Right lobe of liver (tissue), 6 donors: ENCODE data around the gene DNAJC24. TPM values are rescaled to one million over a fixed set of nuclear protein-coding genes. Genes with fewer than 3 reads are reported as not detected.

Experiments
- ATAC-seq, 4 donors: fragments of 200-7000 bp; cut with Tn5 transposase; one replicate each; pipeline ENCODE4 v1.9.1; 2020; ENCODE audit warnings: mild to moderate bottlenecking in 4 of 4, moderate library complexity in 4 of 4
- DNase-seq, 3 donors: peaks; one replicate each; pipeline ENCODE4 v3.0.0-alpha.2; 2020
- H3K27ac ChIP-seq, 3 donors: fragments of 200-600 bp; one replicate each; pipeline ENCODE4 v1.8.0; 2022
- H3K27me3 ChIP-seq, 2 donors: fragments of 200-600 bp; one replicate each; pipeline ENCODE4 v1.8.0; 2022
- H3K36me3 ChIP-seq, 4 donors: fragments of 200-600 bp; sonication (generic) in 1 of 4; one replicate each; pipeline versions ENCODE4 v1.5.1 to v1.8.0; 2017 to 2022; ENCODE audit warnings: control low read depth in 1 of 4
- H3K4me1 ChIP-seq, 4 donors: fragments of 200-600 bp; sonication (generic) in 1 of 4; one replicate each; pipeline versions ENCODE4 v1.5.1 to v1.8.0; 2017 to 2022; ENCODE audit warnings: control low read depth in 1 of 4
- H3K4me3 ChIP-seq, 3 donors: fragments of 200-600 bp; one replicate each; pipeline ENCODE4 v1.8.0; 2022
- H3K9me3 ChIP-seq, 4 donors: fragments of 200-600 bp; sonication (generic) in 1 of 4; one replicate each; pipeline versions ENCODE4 v1.5.1 to v1.8.0; 2017 to 2022; ENCODE audit warnings: control low read depth in 1 of 4
- CTCF ChIP-seq, 4 donors: fragments of 200-600 bp in 3 of 4; fragments of 450-650 bp in 1 of 4; IDR thresholded peaks; one replicate each; pipeline versions ENCODE4 v1.5.1 to v1.8.0; 2016 to 2022; ENCODE audit warnings: antibody characterized with exemption in 4 of 4, mild to moderate bottlenecking in 2 of 4
- POLR2A ChIP-seq: fragments of 450-650 bp; IDR thresholded peaks from one replicate; pipeline ENCODE4 v1.6.1; 2017; ENCODE audit warnings: antibody characterized with exemption, mild to moderate bottlenecking
- WGBS: methylation state at CpG from one replicate; pipeline ENCODE4 v1.1.6; 2018; ENCODE audit warnings: low coverage, low lambda C conversion rate; ENCODE audit not compliant: insufficient coverage; ENCODE audit errors: missing lambda C conversion rate; 5-methylcytosine and 5-hydroxymethylcytosine counted together
- intact Hi-C, 2 donors: fragments of 100-400 bp; cut with DNase I; formaldehyde crosslinking; loops; one replicate each; pipeline versions ENCODE4 v1.11.2 to v1.14.1; 2022
- total RNA-seq, 6 experiments: library from RNA; depleted of rRNA in 2 of 6; stranded (reverse); fragments of >200 nt in 2 of 6; fragmentation: NEBNext Ultra II Directional in 3 of 6; extraction: Animal tissue kit (Norgen Biotek cat#: 25700) in 3 of 6; gene quantifications; one replicate each; pipeline versions ENCODE4 v1.1.0 to v1.2.4, GENCODE V29; 2016 to 2023
- donor health status: DM: no; HTN: yes; CAD: no.
- donor health status: DM: no; HTN: no; CAD: no.
- donor health status: DM: no; HTN: no; CAD: no.
- donor health status: DM: no; HTN: yes; CAD: no.
- donor health status: DM: no; HTN: yes; CAD: no.

Gene DNAJC24
- total RNA-seq, 6 experiments from 2014 or later: 3.9 to 12.4 (median 7.2) TPM

GRCh38 chr11:31366795-31367194 is 2.9 kb upstream of the DNAJC24 start:
- Histone ChIP-seq H3K27me3 (peaks cover 0 to 4% of the 10 kb centered on the region in 2 donors), H3K9me3 (no peaks in the 10 kb centered on the region), H3K36me3 (no peaks in the 10 kb centered on the region), H3K27ac (no peak overlapping the region), H3K4me1 (peaks cover 0 to 11% (median 0%) of the 10 kb centered on the region in 4 donors), H3K4me3 (no peak overlapping the region)
- 40% methylated on average over 4 of the region's 4 CpGs for WGBS
- TF ChIP-seq POLR2A: no peak
- no peak for TF ChIP-seq CTCF (IDR thresholded peaks at IDR 0.05)
- ATAC-seq: no peak
- no peak for DNase-seq
- intact Hi-C loops: no loop called here

- no peak for TF ChIP-seq POLR2A
- no peak for TF ChIP-seq CTCF (IDR thresholded peaks at IDR 0.05)
- H3K9me3 ChIP-seq: no peaks in the 10 kb centered on the region
- H3K27me3 ChIP-seq: no peaks in the 10 kb centered on the region
- DNase-seq (no peak), ATAC-seq (no peak)
- intact Hi-C loops: no loop called here
- no peaks in the 10 kb centered on the region for H3K4me1 ChIP-seq
- H3K27ac ChIP-seq: no peak overlapping the region
- H3K4me3 ChIP-seq: no peak overlapping the region
- WGBS: 91% methylated on average over 5 of the region's 5 CpGs
- no peaks in the 10 kb centered on the region for H3K36me3 ChIP-seq
Observed at GRCh38 chr11:31375879-31376278, 6.2 kb downstream of the DNAJC24 start.

GRCh38 chr11:31383116-31383515 is 13.5 kb downstream of the DNAJC24 start:
- intact Hi-C loops: no loop called here
- Histone ChIP-seq H3K27ac (no peak overlapping the region), H3K4me1 (no peaks in the 10 kb centered on the region), H3K27me3 (no peaks in the 10 kb centered on the region), H3K36me3 (no peaks in the 10 kb centered on the region), H3K9me3 (no peaks in the 10 kb centered on the region), H3K4me3 (no peak overlapping the region)
- DNase-seq (no peak), ATAC-seq (no peak)
- TF ChIP-seq POLR2A (no peak), CTCF (IDR thresholded peaks at IDR 0.05) (no peak)
- 60% methylated on average over 1 of the region's 1 CpG for WGBS

GRCh38 chr11:31387379-31387778 is 17.7 kb downstream of the DNAJC24 start:
- no peaks in the 10 kb centered on the region for H3K9me3 ChIP-seq
- TF ChIP-seq POLR2A (no peak), CTCF (IDR thresholded peaks at IDR 0.05) (no peak)
- no peak overlapping the region for H3K27ac ChIP-seq
- DNase-seq (no peak), ATAC-seq (no peak)
- no peaks in the 10 kb centered on the region for H3K27me3 ChIP-seq
- no peaks in the 10 kb centered on the region for H3K4me1 ChIP-seq
- H3K36me3 ChIP-seq: no peaks in the 10 kb centered on the region
- intact Hi-C loops: no loop called here
- 100% methylated on average over 1 of the region's 2 CpGs for WGBS
- H3K4me3 ChIP-seq: no peak overlapping the region
